Measurements from ENCODE around the gene ZNF641. TPM values are rescaled to one million over a fixed set of nuclear protein-coding genes. Genes with fewer than 3 reads are reported as not detected.

The ZNF641 gene
- polyA plus RNA-seq (2012; ENCODE audit: missing spikeins): 2.9 TPM

- peak; percentile 17 for FAIRE-seq
- DNase-seq (ENCODE audit: insufficient read length): peak; percentile 66
- peak; percentile 65; the same call in 1 of the 2 replicates for TF ChIP-seq POLR2A (IDR thresholded peaks at IDR 0.05; ENCODE audit: low read depth, low read length)
- TF ChIP-seq TAF1 (IDR thresholded peaks at IDR 0.05; ENCODE audit: borderline replicate concordance, low read depth, low read length): no peak
These were observed at the start of gene ZNF641 for GRCh38 chr12:48350249-48351021. Gene ZNF641, minus strand, starts transcription at chr12:48350919. Its CDS starts 2,829 bp downstream, at chr12:48348090.

GRCh38 chr12:48390026-48390425 is 39.3 kb upstream of the ZNF641 start:
- TF ChIP-seq POLR2A (IDR thresholded peaks at IDR 0.05; ENCODE audit: low read depth, low read length) (no peak), TAF1 (IDR thresholded peaks at IDR 0.05; ENCODE audit: borderline replicate concordance, low read depth, low read length) (no peak), POLR2AphosphoS5 (IDR thresholded peaks at IDR 0.05; ENCODE audit: low read depth, low read length) (no peak)
- DNase-seq (ENCODE audit: insufficient read length) (no peak), FAIRE-seq (no peak)

DNA sequence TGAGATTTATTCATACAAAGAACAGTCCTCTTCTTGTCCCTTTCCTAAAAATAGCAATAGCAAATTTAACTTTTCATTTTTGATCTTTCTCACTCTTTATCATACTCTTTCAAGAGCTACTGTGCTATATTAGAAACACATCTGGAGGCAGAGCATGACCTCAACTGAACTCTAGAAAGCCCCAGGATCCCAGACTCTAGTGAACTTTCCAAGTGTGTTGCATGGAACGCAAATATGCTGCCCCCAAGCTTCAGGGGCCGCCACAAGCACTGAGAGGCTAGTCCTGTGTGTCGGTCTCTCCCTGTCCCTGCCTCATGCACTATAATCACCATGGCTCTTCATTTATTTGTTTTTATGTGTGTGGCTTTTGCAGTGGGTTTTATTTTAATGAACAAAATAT is 38.7 kb upstream of the ZNF641 start:
- FAIRE-seq (no peak), DNase-seq (ENCODE audit: insufficient read length) (no peak)
- TF ChIP-seq POLR2AphosphoS5 (IDR thresholded peaks at IDR 0.05; ENCODE audit: low read depth, low read length) (no peak), POLR2A (IDR thresholded peaks at IDR 0.05; ENCODE audit: low read depth, low read length) (no peak)

GRCh38 chr12:48388938-48389337 is 38.2 kb upstream of the ZNF641 start:
- TF ChIP-seq POLR2AphosphoS5 (IDR thresholded peaks at IDR 0.05; ENCODE audit: low read depth, low read length) (no peak), TAF1 (IDR thresholded peaks at IDR 0.05; ENCODE audit: borderline replicate concordance, low read depth, low read length) (no peak)
- DNase-seq (ENCODE audit: insufficient read length) (no peak), FAIRE-seq (no peak)

DNA sequence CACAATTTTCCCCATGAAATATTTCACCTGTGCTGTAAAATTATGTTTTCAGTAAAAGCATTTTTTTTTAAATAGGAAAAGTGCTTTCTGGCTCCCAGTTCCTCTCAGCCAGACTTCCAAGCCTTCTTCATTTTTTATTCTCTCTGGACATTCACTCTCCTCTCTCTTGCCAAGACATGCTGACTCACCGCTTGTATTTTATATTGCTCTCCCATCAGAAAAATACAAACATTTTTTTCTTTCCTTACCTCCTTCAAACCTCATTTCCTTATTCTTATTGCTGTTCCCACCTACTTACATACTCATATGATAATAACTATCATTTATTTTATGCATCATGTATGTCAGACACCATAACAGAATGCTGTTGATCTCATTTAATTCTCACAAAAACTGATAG is 37.7 kb upstream of the ZNF641 start:
- DNase-seq (ENCODE audit: insufficient read length) (no peak), FAIRE-seq (no peak)
- no peak for TF ChIP-seq POLR2A (IDR thresholded peaks at IDR 0.05; ENCODE audit: low read depth, low read length)
- TF ChIP-seq POLR2AphosphoS5 (IDR thresholded peaks at IDR 0.05; ENCODE audit: low read depth, low read length): no peak
- no peak for TF ChIP-seq TAF1 (IDR thresholded peaks at IDR 0.05; ENCODE audit: borderline replicate concordance, low read depth, low read length)

DNA sequence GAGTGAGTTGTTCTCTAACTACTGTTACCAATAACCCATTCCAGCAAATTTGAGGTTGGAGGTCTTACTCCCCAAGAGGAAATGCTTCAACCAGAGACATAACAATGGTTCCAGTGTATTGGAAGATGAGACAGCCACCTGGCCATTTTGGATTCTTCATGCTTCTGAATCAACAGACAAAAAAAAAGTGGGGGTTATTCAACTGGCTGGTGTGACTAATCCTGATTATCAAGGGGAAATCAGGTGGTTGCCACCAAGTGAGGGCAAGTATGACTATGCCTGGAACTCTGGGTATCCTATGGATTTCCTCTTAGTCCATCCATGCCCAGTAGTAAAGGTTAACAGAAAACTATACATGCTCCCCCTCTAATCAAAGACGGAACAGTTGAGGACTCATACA is 29.9 kb upstream of the ZNF641 start:
- no peak for DNase-seq (ENCODE audit: insufficient read length)
- FAIRE-seq: no peak
- TF ChIP-seq POLR2A (IDR thresholded peaks at IDR 0.05; ENCODE audit: low read depth, low read length): no peak
- no peak for TF ChIP-seq POLR2AphosphoS5 (IDR thresholded peaks at IDR 0.05; ENCODE audit: low read depth, low read length)
- TF ChIP-seq TAF1 (IDR thresholded peaks at IDR 0.05; ENCODE audit: borderline replicate concordance, low read depth, low read length): no peak

DNA sequence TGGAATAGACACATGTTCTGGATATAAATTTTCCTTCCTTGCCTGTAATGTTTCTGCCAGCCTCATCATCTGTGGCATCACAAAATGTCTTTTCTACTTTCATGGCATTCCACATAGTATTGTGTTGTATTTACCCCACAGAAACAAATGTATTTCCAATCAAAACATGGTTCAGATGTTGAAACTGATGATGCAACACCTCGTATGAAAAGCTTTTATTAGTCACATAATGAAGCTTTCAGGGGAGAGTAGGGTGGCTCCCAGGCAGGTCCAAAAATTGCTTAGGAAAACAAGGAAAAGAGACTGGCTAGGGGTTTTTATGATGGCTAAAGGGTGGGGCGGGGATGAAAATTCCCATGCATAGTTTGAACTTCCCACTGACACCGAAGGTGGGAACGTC is 29.1 kb upstream of the ZNF641 start:
- TF ChIP-seq POLR2A (IDR thresholded peaks at IDR 0.05; ENCODE audit: low read depth, low read length): no peak
- TF ChIP-seq POLR2AphosphoS5 (IDR thresholded peaks at IDR 0.05; ENCODE audit: low read depth, low read length): no peak
- no peak for TF ChIP-seq TAF1 (IDR thresholded peaks at IDR 0.05; ENCODE audit: borderline replicate concordance, low read depth, low read length)
- no peak for FAIRE-seq
- no peak for DNase-seq (ENCODE audit: insufficient read length)

DNA sequence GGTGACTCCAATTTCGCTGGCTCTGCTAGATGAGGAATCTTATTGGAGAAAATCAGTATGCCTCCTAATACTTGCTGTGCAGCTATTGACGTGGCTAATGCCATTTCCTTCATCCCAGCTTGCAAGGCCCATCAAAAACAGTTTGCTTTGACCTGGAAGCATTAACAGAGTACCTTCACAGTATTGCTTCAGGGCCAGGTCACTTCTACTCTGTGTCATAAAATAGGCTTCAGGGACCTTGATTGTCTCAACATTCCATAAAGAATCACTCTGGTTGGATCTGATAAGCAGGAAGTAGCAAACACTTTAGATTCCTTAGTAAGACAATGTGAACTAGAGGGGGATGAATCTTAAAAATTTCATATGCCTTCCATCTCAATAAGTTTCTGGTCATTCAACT is 26.9 kb upstream of the ZNF641 start:
- FAIRE-seq: no peak
- TF ChIP-seq POLR2AphosphoS5 (IDR thresholded peaks at IDR 0.05; ENCODE audit: low read depth, low read length) (no peak), POLR2A (IDR thresholded peaks at IDR 0.05; ENCODE audit: low read depth, low read length) (no peak), TAF1 (IDR thresholded peaks at IDR 0.05; ENCODE audit: borderline replicate concordance, low read depth, low read length) (no peak)
- DNase-seq (ENCODE audit: insufficient read length): no peak

- FAIRE-seq: no peak
- no peak for DNase-seq (ENCODE audit: insufficient read length)
- no peak for TF ChIP-seq POLR2AphosphoS5 (IDR thresholded peaks at IDR 0.05; ENCODE audit: low read depth, low read length)
- TF ChIP-seq TAF1 (IDR thresholded peaks at IDR 0.05; ENCODE audit: borderline replicate concordance, low read depth, low read length): no peak
- TF ChIP-seq POLR2A (IDR thresholded peaks at IDR 0.05; ENCODE audit: low read depth, low read length): no peak
These were observed 23.4 kb upstream of the ZNF641 start for GRCh38 chr12:48374164-48374563.

DNA sequence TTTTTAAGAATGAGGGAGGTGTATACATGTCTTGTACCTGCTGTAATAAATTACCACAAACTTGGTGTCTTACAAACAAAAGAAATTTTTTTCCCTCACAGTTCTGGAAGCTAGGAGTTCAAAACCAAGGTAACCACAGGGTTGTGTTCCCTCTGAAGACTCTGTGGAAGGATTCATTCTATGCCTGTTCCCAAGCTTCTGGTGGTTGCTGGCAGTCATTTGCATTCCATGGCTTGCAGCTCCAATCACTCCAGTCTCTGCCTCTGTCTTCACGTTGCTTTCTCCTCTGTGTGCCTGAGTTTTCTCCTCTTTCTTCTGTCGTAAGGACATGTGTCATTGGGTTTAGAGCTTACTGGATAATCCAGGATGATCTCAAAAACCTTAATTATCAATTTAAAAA is 15.4 kb upstream of the ZNF641 start:
- DNase-seq (ENCODE audit: insufficient read length): no peak
- no peak for FAIRE-seq
- TF ChIP-seq POLR2AphosphoS5 (IDR thresholded peaks at IDR 0.05; ENCODE audit: low read depth, low read length) (no peak), TAF1 (IDR thresholded peaks at IDR 0.05; ENCODE audit: borderline replicate concordance, low read depth, low read length) (no peak), POLR2A (IDR thresholded peaks at IDR 0.05; ENCODE audit: low read depth, low read length) (no peak)

DNA sequence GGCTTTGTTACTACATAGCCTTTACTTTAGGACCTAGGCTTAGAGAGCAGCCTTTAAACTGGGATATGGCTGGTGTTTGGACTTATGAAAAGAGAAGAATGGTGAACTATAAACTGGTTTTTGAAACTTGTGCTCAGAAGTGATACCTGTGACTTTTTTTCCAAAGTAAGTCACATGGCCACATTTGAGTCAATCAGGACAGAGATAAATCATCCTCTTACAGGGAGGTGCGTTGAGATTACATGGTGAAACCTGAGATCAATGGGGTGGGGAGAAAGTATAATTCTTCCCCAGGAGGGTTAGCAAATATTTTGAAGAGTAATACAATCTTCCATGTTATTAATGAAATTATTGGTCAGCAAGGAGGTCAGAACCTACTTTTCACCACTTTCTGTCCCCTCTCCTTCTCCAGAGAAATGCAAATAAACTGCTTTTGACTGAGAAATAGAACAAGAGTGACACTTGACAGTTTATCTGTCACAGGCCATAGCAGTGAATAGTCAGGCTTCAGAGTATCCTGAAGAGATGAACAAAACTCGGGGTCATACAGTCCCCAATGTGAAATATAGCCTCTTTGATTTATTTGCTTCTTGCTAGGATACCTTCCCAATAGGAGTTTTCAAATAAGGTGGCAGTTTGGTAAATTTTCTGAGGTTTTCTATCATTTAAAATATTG is 11.1 kb upstream of the ZNF641 start:
- FAIRE-seq: no peak
- no peak for DNase-seq (ENCODE audit: insufficient read length)
- no peak for TF ChIP-seq POLR2A (IDR thresholded peaks at IDR 0.05; ENCODE audit: low read depth, low read length)
- TF ChIP-seq TAF1 (IDR thresholded peaks at IDR 0.05; ENCODE audit: borderline replicate concordance, low read depth, low read length): no peak
- no peak for TF ChIP-seq POLR2AphosphoS5 (IDR thresholded peaks at IDR 0.05; ENCODE audit: low read depth, low read length)

GRCh38 chr12:48358937-48359513 is 8.3 kb upstream of the ZNF641 start:
- DNase-seq (ENCODE audit: insufficient read length) (no peak), FAIRE-seq (no peak)
- no peak for TF ChIP-seq POLR2AphosphoS5 (IDR thresholded peaks at IDR 0.05; ENCODE audit: low read depth, low read length)
- TF ChIP-seq TAF1 (IDR thresholded peaks at IDR 0.05; ENCODE audit: borderline replicate concordance, low read depth, low read length): no peak
- TF ChIP-seq POLR2A (IDR thresholded peaks at IDR 0.05; ENCODE audit: low read depth, low read length): no peak
